ENCODE results near the gene EPHA2.

DNA sequence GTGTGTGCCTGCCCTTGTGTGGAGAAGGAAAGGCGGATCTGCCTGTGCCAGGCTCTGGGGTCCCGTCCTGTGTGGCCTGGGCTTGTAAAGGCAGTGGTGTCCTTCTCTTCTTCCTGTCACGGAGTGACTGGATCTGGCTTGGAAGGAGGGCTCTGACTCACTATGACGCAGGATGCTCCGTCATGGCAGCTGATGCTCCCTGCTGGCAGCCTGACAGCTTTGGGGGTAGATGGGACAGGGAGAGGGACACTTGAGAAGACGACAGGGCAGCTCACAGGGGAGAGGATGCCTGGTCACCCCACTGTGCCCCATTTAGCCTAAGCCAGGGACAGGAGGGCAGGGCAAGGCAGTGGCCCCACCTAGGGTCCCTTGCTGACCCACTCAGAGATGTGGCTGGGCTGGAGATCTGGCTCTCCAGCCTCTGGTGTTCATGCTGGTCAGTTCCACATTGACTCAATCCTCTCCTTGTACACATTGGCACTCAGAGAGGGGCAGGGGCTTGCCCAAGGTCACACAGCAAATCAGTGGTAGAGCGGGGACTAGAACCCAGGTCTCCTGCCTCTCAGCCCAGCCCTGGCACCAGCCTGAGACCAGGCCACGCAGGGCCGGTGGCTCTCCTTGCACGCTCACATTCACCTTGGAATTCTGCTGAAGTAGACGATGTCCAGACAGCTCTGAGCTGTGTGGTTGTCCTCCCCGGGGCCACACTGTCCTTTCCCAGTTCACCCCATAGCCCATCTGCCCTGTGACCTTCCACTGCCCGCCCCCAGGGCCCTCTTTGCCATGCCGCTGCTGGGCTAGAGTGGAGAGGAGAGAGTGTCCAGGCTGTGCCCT is 79.6 kb downstream of the EPHA2 start:
- TF ChIP-seq, protein P1, sequence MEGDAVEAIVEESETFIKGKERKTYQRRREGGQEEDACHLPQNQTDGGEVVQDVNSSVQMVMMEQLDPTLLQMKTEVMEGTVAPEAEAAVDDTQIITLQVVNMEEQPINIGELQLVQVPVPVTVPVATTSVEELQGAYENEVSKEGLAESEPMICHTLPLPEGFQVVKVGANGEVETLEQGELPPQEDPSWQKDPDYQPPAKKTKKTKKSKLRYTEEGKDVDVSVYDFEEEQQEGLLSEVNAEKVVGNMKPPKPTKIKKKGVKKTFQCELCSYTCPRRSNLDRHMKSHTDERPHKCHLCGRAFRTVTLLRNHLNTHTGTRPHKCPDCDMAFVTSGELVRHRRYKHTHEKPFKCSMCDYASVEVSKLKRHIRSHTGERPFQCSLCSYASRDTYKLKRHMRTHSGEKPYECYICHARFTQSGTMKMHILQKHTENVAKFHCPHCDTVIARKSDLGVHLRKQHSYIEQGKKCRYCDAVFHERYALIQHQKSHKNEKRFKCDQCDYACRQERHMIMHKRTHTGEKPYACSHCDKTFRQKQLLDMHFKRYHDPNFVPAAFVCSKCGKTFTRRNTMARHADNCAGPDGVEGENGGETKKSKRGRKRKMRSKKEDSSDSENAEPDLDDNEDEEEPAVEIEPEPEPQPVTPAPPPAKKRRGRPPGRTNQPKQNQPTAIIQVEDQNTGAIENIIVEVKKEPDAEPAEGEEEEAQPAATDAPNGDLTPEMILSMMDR (IDR thresholded peaks at IDR 0.05; ENCODE audit: insufficient read depth, low read length, poor library complexity, severe bottlenecking), result no peak
- no peak for TF ChIP-seq EZH2phosphoT487 (conservative IDR thresholded peaks at IDR 0.05; ENCODE audit: low read length)
